ENCODE measurements around the gene MGAT4A.

DNA sequence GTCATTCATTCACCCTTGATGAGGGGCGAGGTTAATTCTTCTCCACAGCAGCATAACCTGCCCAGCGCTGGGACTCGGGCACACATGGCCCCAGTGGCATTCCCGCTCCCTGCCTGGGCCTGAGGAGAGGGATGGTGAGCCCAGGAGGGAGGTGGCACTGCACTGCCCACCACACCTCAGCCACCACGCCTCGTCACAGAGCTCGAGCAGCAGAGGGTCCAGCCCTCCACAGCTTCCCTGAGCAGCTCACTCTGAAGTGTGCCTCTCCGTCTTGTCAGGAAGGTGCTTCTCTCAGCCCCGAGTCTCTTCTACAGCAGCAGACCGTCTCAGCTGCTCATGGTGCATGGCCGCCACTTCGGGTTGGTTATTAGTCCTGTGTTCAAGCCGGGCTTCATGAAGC is 157.5 kb downstream of the MGAT4A start:
- TF ChIP-seq POLR2A (IDR thresholded peaks at IDR 0.05; ENCODE audit: control extremely low read depth in 1 of 2, low read depth in 2 of 2, low read length in 2 of 2) (no peak), RAD21 (IDR thresholded peaks at IDR 0.05 in 1 of 2, conservative IDR thresholded peaks at IDR 0.05 in 1 of 2; ENCODE audit: low read depth in 2 of 2, low read length in 2 of 2) (no peak), JUN (IDR thresholded peaks at IDR 0.05; ENCODE audit: low read depth, low read length) (no peak), RFX5 (IDR thresholded peaks at IDR 0.05; ENCODE audit: borderline replicate concordance, low read depth, low read length) (no peak), EP300 (IDR thresholded peaks at IDR 0.05; ENCODE audit: borderline replicate concordance in 1 of 2, low read depth in 2 of 2, low read length in 2 of 2) (no peak), SIRT6 (IDR thresholded peaks at IDR 0.05; ENCODE audit: low read length) (no peak), POLR2AphosphoS5 (IDR thresholded peaks at IDR 0.05; ENCODE audit: low read depth, low read length) (0 out of 2 replicates have a peak, but pooled peaks have one; percentile 27), TEAD4 (IDR thresholded peaks at IDR 0.05; ENCODE audit: low read depth, low read length) (no peak), KDM1A (IDR thresholded peaks at IDR 0.05; ENCODE audit: borderline replicate concordance, low read length) (no peak), EGR1 (IDR thresholded peaks at IDR 0.05; ENCODE audit: borderline replicate concordance, low read depth, low read length) (no peak), TAF7 (optimal IDR thresholded peaks at IDR 0.05; ENCODE audit: borderline replicate concordance, low read depth, low read length) (no peak)
- TF ChIP-seq, protein P1, sequence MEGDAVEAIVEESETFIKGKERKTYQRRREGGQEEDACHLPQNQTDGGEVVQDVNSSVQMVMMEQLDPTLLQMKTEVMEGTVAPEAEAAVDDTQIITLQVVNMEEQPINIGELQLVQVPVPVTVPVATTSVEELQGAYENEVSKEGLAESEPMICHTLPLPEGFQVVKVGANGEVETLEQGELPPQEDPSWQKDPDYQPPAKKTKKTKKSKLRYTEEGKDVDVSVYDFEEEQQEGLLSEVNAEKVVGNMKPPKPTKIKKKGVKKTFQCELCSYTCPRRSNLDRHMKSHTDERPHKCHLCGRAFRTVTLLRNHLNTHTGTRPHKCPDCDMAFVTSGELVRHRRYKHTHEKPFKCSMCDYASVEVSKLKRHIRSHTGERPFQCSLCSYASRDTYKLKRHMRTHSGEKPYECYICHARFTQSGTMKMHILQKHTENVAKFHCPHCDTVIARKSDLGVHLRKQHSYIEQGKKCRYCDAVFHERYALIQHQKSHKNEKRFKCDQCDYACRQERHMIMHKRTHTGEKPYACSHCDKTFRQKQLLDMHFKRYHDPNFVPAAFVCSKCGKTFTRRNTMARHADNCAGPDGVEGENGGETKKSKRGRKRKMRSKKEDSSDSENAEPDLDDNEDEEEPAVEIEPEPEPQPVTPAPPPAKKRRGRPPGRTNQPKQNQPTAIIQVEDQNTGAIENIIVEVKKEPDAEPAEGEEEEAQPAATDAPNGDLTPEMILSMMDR (IDR thresholded peaks at IDR 0.05; ENCODE audit: control extremely low read depth in 1 of 3, insufficient read depth in 1 of 3, low read depth in 1 of 3, low read length in 3 of 3), result no peak

Data from H1 (cell line).